MCF 10A (cell line): ENCODE results near the gene ASAP2. TPM values are rescaled to one million over a fixed set of nuclear protein-coding genes. Genes with fewer than 3 reads are reported as not detected.
A peak's percentile ranks its signal among the peaks of the same experiment; 100 is the strongest.

Source experiments
- BruUV-seq: library from RNA; stranded (reverse); fragments of 400-500 nt; replicated peaks from 2 replicates; lab custom pipeline; 2021; lab: Mats Ljungman, UMichigan
- CTCF ChIA-PET: fragments of 300-600 bp; sonication (Branson Sonifier 250); formaldehyde crosslinking; extraction: SDS; loops from one replicate; lab custom pipeline; 2021; ENCODE audit warnings: antibody characterized with exemption, inconsistent platforms; lab: Yijun Ruan, JAX
- POLR2A ChIA-PET: fragments of 300-600, 350-650 bp; sonication (Branson Sonifier 250); formaldehyde crosslinking; extraction: SDS; loops from one replicate; lab custom pipeline; 2020; ENCODE audit warnings: antibody characterized with exemption, inconsistent platforms; lab: Yijun Ruan, JAX
- DNase-seq: peaks from one replicate; pipeline ENCODE4 v3.0.0-alpha.2; 2018; ENCODE audit not compliant: unreplicated experiment
- H3K27ac Mint-ChIP-seq: one replicate; pipeline ENCODE4 v1.8.0; 2022; ENCODE audit warnings: mild to moderate bottlenecking, low read depth, mixed read lengths; ENCODE audit not compliant: unreplicated experiment
- H3K27me3 Mint-ChIP-seq: one replicate; pipeline ENCODE4 v1.8.0; 2022; ENCODE audit warnings: mixed read lengths; ENCODE audit not compliant: insufficient read depth, unreplicated experiment
- H3K36me3 Mint-ChIP-seq: one replicate; pipeline ENCODE4 v1.8.0; 2022; ENCODE audit warnings: mild to moderate bottlenecking, moderate library complexity, mixed read lengths; ENCODE audit not compliant: insufficient read depth, unreplicated experiment
- H3K4me1 Mint-ChIP-seq: one replicate; pipeline ENCODE4 v1.8.0; 2022; ENCODE audit warnings: mixed read lengths; ENCODE audit not compliant: insufficient read depth, unreplicated experiment
- H3K4me3 Mint-ChIP-seq: one replicate; pipeline ENCODE4 v1.8.0; 2022; ENCODE audit warnings: mild to moderate bottlenecking, moderate library complexity, mixed read lengths; ENCODE audit not compliant: unreplicated experiment
- H3K9me3 Mint-ChIP-seq: one replicate; pipeline ENCODE4 v1.8.0; 2022; ENCODE audit warnings: mixed read lengths; ENCODE audit not compliant: unreplicated experiment
- CTCF ChIP-seq: fragments of 200-600 bp; IDR thresholded peaks from one replicate; pipeline ENCODE4 v1.8.0; 2022; ENCODE audit warnings: antibody characterized with exemption, mild to moderate bottlenecking; ENCODE audit not compliant: unreplicated experiment
- intact Hi-C: fragments of 100-400 bp; cut with micrococcal nuclease; formaldehyde crosslinking; loops from 2 replicates; pipeline ENCODE4 v1.14.1; 2022
- total RNA-seq: library from RNA; stranded (reverse); gene quantifications from 2 replicates; pipeline ENCODE4 v1.2.3, GENCODE V29; 2022

ASAP2 gene
- total RNA-seq, 1 experiment from 2014 or later = 80.8 TPM

GRCh38 chr2:9229470-9229820 lies 22.8 kb downstream of the ASAP2 start:
- peak overlapping the region; percentile 55 for H3K27ac Mint-ChIP-seq
- CTCF ChIA-PET = interaction anchor here (0.7 to 8.6 kb wide), 3 partner anchors 21 to 104 kb away, joined by 3 to 54 read pairs (median 3); partner anchors contain the start of gene ASAP2

GRCh38 chr2:9230051-9230802 lies 23.6 kb downstream of the ASAP2 start:
- intact Hi-C loops = loop anchor here (2.0 to 10.0 kb wide), 2 partner anchors 103 to 225 kb away; partner anchors contain the start of gene MBOAT2
- TF ChIP-seq CTCF = no peak
- Mint-ChIP-seq H3K4me3 (no peak overlapping the region), H3K27ac (peak overlapping the region; percentile 84), H3K4me1 (peaks cover 67% of the 10 kb centered on the region), H3K9me3 (no peaks in the 10 kb centered on the region), H3K27me3 (no peaks in the 10 kb centered on the region), H3K36me3 (peaks cover 14% of the 10 kb centered on the region)
- no peak for DNase-seq
- BruUV-seq = no TSS peak
- CTCF ChIA-PET = interaction anchor here (0.9 to 8.6 kb wide), 3 partner anchors 22 to 103 kb away, joined by 3 to 54 read pairs (median 3); partner anchors contain the start of gene ASAP2
- POLR2A ChIA-PET = interaction anchor here (0.6 to 12.2 kb wide), 7 partner anchors 19 to 86 kb away, joined by 3 to 142 read pairs (median 6); partner anchors contain the start of gene ASAP2

More at GRCh38 chr2:9229470-9229820, 22.8 kb downstream of the ASAP2 start:
- TF ChIP-seq CTCF = no peak
- intact Hi-C loops = no loop called here
- peaks cover 59% of the 10 kb centered on the region for H3K4me1 Mint-ChIP-seq
- H3K4me3 Mint-ChIP-seq = no peak overlapping the region
- POLR2A ChIA-PET = interaction anchor here (0.8 to 12.2 kb wide), 2 partner anchors 20 to 27 kb away, joined by 4 to 142 read pairs; no protein-coding TSS in a partner anchor
- no TSS peak for BruUV-seq
- no peak for DNase-seq
- peaks cover 14% of the 10 kb centered on the region for H3K36me3 Mint-ChIP-seq
- no peaks in the 10 kb centered on the region for H3K27me3 Mint-ChIP-seq
- no peaks in the 10 kb centered on the region for H3K9me3 Mint-ChIP-seq

- intact Hi-C loops = loop anchor here (1.0 to 10.0 kb wide), 3 partner anchors 88 to 226 kb away; partner anchors contain the start of gene MBOAT2
- DNase-seq = peak; percentile 39
- peak overlapping the region; percentile 84 for H3K27ac Mint-ChIP-seq
- H3K4me3 Mint-ChIP-seq = no peak overlapping the region
- POLR2A ChIA-PET = interaction anchor here (0.8 to 12.2 kb wide), 10 partner anchors 10 to 99 kb away, joined by 3 to 142 read pairs (median 4); partner anchors contain the start of gene ASAP2
- no peaks in the 10 kb centered on the region for H3K9me3 Mint-ChIP-seq
- no TSS peak for BruUV-seq
- CTCF ChIA-PET = interaction anchor here (0.5 to 8.6 kb wide), 4 partner anchors 23 to 119 kb away, joined by 3 to 54 read pairs (median 3); partner anchors contain the start of gene ASAP2
- peaks cover 14% of the 10 kb centered on the region for H3K36me3 Mint-ChIP-seq
- peaks cover 68% of the 10 kb centered on the region for H3K4me1 Mint-ChIP-seq
- no peak for TF ChIP-seq CTCF
- no peaks in the 10 kb centered on the region for H3K27me3 Mint-ChIP-seq
Observed at GRCh38 chr2:9230881-9231280, 24.3 kb downstream of the ASAP2 start.
